ENCODE results near the gene PCDH11Y. TPM values are rescaled to one million over a fixed set of nuclear protein-coding genes. Genes with fewer than 3 reads are reported as not detected.
"Not testable (repeated sequence)": the region's sequence is repeated elsewhere in the genome, so short reads cannot be mapped to it uniquely, and the experiment has no call there.

Gene PCDH11Y, protein sequence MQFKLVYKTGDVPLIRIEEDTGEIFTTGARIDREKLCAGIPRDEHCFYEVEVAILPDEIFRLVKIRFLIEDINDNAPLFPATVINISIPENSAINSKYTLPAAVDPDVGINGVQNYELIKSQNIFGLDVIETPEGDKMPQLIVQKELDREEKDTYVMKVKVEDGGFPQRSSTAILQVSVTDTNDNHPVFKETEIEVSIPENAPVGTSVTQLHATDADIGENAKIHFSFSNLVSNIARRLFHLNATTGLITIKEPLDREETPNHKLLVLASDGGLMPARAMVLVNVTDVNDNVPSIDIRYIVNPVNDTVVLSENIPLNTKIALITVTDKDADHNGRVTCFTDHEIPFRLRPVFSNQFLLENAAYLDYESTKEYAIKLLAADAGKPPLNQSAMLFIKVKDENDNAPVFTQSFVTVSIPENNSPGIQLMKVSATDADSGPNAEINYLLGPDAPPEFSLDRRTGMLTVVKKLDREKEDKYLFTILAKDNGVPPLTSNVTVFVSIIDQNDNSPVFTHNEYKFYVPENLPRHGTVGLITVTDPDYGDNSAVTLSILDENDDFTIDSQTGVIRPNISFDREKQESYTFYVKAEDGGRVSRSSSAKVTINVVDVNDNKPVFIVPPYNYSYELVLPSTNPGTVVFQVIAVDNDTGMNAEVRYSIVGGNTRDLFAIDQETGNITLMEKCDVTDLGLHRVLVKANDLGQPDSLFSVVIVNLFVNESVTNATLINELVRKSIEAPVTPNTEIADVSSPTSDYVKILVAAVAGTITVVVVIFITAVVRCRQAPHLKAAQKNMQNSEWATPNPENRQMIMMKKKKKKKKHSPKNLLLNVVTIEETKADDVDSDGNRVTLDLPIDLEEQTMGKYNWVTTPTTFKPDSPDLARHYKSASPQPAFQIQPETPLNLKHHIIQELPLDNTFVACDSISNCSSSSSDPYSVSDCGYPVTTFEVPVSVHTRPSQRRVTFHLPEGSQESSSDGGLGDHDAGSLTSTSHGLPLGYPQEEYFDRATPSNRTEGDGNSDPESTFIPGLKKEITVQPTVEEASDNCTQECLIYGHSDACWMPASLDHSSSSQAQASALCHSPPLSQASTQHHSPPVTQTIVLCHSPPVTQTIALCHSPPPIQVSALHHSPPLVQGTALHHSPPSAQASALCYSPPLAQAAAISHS (N-terminal part only)
- not detected for polyA plus RNA-seq (2012; ENCODE audit: insufficient read length, low read depth)

DNA sequence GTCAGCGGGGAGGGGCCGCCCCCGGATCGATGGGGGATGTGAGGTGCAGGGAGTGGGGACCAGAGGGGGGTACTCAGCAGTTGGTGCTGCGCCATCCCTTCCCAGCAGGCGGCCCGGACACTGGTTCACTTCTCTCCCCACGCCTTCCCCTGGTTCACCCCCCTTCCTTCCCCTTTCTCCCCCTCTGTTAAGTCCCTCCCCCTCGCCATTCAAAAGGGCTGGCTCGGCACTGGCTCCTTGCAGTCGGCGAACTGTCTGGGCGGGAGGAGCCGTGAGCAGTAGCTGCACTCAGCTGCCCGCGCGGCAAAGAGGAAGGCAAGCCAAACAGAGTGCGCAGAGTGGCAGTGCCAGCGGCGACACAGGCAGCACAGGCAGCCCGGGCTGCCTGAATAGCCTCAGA, at the start of gene PCDH11Y:
Gene PCDH11Y (plus strand): TSS at position 240 of the 400 bp plus-strand sequence. CDS start 56,804 bp downstream, outside the sequence.
- TF ChIP-seq, protein P1, sequence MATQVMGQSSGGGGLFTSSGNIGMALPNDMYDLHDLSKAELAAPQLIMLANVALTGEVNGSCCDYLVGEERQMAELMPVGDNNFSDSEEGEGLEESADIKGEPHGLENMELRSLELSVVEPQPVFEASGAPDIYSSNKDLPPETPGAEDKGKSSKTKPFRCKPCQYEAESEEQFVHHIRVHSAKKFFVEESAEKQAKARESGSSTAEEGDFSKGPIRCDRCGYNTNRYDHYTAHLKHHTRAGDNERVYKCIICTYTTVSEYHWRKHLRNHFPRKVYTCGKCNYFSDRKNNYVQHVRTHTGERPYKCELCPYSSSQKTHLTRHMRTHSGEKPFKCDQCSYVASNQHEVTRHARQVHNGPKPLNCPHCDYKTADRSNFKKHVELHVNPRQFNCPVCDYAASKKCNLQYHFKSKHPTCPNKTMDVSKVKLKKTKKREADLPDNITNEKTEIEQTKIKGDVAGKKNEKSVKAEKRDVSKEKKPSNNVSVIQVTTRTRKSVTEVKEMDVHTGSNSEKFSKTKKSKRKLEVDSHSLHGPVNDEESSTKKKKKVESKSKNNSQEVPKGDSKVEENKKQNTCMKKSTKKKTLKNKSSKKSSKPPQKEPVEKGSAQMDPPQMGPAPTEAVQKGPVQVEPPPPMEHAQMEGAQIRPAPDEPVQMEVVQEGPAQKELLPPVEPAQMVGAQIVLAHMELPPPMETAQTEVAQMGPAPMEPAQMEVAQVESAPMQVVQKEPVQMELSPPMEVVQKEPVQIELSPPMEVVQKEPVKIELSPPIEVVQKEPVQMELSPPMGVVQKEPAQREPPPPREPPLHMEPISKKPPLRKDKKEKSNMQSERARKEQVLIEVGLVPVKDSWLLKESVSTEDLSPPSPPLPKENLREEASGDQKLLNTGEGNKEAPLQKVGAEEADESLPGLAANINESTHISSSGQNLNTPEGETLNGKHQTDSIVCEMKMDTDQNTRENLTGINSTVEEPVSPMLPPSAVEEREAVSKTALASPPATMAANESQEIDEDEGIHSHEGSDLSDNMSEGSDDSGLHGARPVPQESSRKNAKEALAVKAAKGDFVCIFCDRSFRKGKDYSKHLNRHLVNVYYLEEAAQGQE (IDR thresholded peaks at IDR 0.05; ENCODE audit: insufficient read depth in 1 of 2, low read depth in 2 of 2, low read length in 2 of 2), result not testable (repeated sequence)
- not testable (repeated sequence) for TF ChIP-seq SIN3A (IDR thresholded peaks at IDR 0.05; ENCODE audit: borderline replicate concordance, insufficient read depth, low read length); FOXP2 (optimal IDR thresholded peaks at IDR 0.05; ENCODE audit: borderline replicate concordance, extremely low read depth, extremely low read length, insufficient read depth)
